ENCODE measurements around the gene RBMS1.

The RBMS1 gene

DNA sequence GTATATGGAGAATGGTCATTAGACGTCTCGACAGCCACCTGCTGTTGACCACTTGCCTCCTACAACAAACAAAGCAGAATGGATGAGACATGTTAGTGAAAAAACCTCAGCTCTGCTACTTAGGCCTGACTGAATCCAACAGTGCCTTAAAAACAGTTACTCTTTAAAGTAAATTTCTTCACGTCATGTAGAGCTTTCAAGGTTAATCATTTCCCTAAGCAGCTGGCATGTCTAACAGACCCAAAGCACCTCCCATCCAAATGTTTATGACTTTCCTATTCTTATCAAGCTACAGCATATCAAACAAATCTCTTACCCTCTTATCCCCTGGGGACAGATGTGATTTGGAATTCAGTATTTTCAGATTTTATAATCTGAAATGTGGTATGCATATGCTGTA lies 218.0 kb downstream of the RBMS1 start:
- DNase-seq (ENCODE audit: low spot score): no peak

DNA sequence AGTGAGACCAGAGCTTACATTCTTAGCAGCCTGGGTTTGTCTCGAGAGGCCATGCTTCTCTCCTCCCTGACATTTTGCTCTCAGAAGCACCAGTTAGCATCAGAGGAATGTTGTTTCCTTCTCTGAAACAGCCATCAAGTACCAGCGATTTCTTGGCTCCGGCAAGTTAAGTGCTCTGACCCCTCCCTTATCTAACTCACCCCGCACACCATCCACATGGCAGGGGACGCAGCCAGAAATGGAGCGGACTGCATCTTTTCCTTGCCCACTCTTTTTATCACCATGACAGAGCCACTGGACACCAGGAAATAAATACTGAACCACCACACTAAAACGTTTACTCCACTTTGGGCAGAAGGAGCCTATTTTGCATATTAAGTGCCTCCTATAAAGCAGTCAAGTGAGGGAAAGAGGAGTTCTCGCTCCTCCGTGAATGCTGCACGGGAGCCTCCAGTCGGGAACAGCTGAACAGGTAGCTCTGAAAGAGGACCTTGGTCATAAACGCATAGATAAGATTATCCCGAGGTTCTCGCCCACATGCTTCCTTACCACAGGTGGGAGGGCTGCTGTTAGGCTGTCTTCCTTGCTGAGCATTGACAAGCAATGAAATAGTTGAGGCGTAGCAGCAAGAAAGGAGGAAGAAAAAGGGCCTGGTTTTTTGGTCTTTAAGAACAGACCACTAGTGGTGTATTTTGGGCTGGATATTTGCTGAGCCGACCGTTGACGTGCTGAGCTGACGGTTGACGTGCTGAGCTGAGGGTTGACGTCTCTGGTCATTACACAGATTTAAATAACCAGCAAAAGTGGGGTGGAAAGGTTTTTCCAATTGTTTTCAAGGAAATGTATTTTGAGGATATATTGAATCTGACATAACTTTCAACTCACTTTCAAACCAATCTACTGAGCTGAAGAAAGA lies 222.2 kb downstream of the RBMS1 start:
- DNase-seq (ENCODE audit: low spot score): no peak

DNA sequence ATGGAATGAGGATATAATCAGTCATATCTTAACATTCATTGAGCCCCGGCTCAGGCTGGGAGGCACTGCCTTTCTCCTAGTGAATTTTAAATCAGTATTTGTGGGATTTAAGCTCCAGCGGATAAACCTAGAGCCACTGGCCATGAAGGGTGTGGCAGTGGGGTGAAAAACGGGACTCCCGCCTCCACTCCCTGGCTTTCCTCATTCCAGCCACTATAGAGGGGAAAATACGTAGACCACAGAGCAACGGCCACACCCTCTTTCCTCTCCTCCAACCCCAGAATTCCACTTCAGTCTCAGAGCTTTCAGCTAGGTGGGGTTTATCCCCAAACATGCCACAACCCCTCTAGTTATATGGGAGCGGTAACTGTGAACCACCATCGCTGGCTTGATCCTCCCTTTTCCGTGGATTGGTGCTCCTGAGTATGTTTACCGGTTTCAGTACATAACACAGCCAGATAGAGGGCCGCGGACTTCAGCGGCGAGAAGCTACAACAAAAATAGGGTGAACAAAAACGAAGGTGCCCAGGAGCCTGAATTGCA lies 223.0 kb downstream of the RBMS1 start:
- DNase-seq (ENCODE audit: low spot score): no peak

DNA sequence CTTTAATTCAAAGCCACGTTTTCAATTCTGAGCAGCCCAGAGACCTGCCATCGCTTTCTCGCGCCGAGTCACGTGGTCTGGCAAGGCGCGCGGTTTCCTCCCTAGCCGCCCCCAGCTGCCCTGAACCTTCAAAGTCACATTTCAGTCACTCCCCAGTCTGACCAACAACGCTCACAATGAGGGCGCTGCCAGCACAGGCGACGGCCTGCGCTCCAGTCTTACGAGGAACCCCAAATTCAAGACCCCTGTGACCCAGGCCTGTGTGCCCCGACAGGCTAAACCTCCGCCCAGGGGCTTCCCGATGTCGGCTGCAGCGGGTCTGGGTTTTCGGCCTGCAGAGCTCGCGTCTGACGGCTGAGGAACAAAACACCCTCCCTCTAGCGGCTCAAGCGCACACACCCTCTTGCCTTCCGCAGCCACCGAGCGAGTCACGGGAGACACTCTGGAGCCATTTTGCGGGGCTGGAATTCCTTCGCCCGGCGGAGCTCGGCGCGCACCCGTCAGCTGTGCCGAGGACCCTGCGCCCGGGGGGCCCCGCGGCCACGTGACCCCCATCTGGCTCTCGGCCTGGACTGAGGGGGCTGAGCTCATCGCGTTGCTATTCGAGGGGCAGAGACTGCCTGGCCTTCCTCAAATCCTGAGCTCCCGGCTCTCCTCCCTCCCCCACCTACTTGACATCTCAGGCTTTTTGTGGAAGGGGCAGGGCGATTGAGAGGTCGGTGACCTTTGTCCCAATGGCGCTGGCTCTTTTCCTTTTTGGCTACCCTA lies 223.6 kb downstream of the RBMS1 start:
- peak; percentile 36 for DNase-seq (ENCODE audit: low spot score)

DNA sequence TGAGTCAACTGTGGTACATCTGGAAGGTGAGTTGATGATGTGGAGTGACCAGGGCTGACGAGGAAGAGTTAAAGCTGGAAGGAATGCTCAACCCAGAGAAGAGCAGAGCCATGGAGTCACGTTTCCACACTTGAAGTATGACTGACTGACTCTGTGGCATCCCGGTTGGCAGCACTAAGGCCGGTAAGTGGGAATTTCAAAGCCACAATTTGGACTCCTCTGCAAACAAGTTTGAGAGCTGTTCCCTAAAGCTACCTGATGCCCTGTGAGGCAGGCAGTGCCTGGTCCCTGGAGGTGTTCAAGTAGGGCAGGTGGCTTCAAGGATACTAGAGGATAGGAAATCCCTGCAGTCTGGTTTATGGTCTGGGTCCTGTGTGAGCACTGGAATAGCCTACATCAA lies 224.2 kb downstream of the RBMS1 start:
- DNase-seq (ENCODE audit: low spot score): no peak

DNA sequence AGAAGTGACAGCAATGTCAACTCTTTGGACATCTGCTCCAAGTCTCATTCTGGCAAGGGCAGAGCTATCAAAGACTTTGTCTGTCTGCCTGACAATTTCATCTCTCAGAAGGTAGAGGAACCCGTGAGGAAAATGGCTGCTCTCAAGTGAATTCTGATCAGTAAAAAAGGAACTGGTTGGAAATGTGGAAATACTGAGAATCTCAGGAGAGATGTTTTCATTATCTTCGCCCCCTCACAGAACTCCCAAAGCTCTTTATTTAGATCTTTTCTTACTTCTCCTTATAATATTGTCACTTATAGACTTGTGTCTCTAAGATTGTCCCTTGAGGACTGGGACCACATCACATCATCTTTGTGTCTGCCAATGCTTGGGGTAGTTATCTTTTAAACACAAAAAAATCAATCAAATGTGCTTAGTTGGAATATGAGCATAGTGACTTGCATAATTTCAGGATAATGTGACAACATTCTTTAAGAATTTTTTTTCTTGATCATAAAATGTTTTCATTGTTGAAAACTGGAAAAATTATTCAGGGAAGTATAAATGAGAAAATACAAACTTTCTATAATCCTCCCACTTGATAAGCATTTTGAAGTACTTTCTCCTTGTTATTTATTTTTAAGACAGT lies 225.3 kb downstream of the RBMS1 start:
- no peak for DNase-seq (ENCODE audit: low spot score)

DNA sequence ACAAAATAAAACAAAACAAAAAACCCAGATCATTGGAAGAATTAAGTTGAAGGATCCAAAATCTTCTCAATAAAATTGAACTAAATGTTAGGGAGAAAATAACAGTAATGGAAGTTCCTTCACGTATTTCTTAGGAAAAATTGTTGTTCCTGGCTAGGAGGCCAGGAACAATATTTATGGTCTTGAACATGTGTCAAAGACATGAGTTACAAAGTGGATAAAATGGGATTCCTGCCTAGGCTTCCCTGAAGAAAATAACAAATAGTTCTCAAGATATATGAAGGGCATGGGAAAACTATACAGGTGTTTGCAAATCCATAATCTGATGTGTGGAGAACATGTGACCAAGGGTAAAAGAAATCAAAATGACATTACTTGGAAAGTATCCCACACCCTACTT lies 225.9 kb downstream of the RBMS1 start:
- DNase-seq (ENCODE audit: low spot score): no peak

DNA sequence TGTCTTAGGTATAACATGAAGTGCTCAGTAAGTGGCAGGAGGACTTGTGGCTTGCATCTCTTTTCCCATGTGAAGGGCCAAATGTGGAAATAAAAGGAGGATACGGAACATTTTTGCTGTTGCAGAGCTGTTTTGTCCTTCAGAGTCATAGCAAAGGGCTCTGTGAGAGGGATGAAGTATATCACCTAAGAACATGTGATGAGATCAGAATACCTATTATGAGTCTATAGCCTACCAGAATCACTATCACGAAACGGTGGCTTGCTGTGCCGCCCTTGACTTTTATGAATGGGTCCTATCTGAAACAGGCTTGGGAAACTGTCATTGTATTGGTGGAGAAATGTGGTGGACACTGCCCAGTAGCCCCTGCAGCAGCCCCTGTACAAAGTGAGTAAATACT lies 226.6 kb downstream of the RBMS1 start:
- no peak for DNase-seq (ENCODE audit: low spot score)

DNA sequence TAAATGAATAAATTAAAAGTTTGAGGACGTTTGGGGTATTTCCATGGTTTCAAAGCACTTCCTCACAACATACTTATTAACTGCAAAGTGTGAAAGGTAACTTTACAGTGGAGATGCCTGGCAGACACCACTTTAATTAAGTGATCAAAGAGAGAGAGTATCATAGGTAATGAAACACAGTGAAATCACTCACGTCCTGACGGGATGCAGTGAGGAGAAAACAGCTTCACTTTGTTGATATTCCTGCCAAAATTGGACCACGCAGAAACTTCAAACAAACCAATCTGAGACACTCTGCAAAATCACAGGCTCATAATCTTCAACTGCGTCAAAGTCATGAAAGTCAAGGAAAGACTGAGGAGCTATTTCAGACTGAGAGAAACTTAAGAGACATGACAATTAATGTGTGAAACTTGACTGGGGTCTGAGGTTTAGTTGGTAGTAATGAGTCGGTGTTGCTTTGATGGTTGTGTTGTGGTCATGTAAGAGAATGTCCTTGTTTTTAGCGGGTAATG lies 227.5 kb downstream of the RBMS1 start:
- no peak for DNase-seq (ENCODE audit: low spot score)

DNA sequence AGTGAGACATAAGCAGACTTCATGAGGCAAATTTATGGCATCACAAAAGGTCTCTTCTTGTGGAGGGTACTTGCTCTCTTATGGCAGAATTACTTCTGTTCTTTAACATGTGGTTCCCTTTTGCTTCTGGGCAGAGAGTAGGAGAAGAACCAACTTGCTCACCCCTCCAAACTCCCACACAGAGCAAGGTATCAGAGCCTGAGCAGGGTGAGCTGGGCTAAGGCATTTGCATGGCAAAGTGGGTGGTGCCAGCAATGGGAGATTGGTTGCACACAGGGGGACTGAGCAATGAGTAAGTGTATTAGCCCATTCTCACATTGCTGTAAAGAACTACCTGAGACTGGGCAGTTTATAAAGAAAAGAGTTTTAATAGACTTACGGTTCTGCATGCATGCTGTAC lies 229.3 kb downstream of the RBMS1 start:
- no peak for DNase-seq (ENCODE audit: low spot score)

DNA sequence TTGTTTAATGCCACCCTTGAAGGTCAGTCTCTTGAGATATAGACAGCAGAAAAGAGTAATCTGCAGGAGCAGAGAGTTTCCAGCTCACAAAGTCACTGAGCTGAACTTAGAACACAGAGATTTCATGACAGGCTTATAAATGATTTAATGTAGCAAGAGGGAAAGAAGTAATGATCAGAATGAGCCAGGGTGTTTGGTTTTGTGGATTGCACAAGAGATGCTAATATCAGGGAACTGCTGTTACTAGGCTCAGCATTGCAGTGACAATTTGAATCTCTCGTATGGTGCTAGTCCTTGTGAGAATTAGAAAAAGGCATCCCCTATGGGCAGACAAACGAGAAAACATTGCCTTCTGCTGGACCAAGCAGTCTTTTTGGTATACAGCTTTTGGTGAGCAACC lies 231.9 kb downstream of the RBMS1 start:
- DNase-seq (ENCODE audit: low spot score): no peak

DNA sequence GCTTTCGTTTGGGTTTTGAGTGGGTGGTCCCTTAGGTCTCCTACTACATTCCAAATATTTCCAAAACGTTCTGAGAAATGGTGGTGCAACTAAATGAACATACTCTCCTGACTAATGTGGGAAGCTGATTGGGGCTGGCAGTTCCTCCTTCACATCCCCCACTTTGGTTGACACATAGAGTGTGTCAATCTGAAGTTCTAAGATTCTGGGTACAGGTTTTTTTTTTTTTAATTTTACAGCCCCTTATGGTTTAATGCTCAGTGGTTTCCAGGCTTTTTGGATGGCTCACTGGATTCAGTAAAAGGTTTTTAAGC lies 235.2 kb downstream of the RBMS1 start:
- DNase-seq (ENCODE audit: low spot score): no peak

DNA sequence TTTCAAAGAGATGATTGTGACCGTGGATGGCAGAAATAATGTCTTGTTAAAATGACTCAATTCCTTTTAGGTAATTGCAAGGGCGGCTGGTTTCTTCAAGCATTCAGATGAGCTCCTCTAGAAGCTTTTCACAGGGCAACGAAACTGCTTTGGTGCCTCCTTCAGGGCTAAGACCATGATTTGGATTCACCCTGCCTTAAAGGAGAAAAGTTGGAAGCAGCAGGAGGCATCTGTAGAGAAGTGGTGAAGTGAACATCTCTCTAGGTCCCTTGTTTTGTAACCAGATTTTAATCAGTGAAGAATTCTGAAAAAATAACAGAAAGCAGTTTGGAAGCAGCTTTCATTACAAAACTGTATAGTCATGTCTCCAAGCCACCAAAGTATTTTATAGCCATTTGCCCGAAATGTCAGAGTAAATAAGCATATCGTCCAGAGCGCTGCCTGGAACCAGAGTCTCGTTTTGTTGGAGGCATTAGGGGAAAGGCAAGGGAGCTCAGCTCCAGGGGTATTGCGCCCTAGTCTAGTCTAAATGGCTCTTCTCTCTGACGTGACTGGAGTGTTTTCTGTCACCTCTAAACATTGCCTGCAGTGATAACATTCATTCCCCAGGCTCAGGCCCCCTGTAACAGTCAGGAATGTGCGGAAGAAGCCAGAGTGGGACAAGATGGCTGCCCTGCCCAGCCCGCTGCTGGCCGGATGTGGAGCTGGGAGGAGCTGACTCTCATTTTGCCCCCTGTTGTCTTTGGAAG lies 235.7 kb downstream of the RBMS1 start:
- no peak for DNase-seq (ENCODE audit: low spot score)

DNA sequence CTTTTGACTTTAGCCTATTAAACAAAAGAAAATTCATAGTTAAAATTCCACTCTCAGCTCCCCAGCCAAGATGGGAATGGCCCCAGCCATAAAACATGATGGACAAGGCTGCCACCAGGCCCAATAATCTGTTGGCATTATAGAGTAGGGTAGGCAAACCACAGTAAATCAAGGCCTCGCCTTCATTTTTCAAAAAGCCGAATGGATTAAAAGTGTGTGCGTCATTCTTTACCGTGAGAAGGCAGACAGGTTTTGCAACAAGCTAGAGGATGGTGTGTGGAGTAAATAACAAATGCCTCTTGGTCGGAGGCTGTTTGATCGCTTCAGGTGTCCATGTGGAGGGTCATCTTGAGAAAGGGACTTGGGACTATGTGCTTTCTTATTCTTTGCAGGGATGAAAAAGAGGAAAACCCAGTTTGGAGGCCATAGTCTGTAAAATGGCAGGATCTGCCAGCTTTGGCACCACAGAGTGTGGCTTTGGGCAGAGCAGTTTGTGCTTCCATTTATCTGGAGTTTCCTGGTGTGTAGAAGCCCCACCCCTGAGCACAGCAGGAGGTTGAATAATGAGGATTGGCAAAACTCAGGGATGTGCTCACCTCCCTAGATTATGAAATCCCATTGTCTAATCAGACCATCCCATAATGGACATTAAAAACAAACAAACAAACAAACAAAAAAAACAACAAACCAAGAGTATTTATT lies 236.4 kb downstream of the RBMS1 start:
- DNase-seq (ENCODE audit: low spot score): no peak

DNA sequence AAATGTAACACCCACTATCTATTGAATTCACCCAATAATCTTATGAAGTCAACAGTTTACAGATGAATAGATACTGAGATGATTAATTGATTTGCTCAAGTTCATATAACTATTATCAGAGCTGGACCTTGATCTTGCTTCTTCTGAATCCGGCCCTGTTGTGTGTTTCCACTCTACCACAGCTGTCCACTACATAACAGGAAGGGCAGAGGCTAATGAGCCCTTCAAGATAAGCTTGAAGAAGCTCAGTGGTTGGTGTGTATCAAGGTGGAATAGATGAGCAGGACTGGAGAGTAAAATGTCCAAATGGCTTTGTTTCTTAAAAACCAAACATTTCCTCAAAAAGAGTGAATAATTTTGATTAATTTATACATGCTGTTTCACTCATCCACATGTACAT lies 237.1 kb downstream of the RBMS1 start:
- no peak for DNase-seq (ENCODE audit: low spot score)

DNA sequence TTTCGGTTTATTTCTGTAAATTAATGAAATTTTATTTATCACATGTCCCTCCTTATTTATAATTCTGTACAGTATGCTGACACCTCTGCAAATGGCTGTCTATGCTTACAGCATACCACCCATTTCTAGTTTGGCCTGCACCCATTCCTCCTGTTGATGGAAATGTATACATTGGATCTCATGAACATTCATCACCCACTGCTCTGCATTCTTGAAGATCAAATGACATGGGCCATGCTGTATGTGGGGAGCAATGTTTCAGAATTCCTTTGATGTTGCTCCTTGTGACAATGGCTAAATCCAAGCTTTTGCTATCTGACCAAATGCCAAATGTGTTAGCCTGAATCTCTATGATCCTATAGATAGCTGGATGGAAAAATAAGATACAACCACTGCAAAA lies 238.2 kb downstream of the RBMS1 start:
- DNase-seq (ENCODE audit: low spot score): no peak

DNA sequence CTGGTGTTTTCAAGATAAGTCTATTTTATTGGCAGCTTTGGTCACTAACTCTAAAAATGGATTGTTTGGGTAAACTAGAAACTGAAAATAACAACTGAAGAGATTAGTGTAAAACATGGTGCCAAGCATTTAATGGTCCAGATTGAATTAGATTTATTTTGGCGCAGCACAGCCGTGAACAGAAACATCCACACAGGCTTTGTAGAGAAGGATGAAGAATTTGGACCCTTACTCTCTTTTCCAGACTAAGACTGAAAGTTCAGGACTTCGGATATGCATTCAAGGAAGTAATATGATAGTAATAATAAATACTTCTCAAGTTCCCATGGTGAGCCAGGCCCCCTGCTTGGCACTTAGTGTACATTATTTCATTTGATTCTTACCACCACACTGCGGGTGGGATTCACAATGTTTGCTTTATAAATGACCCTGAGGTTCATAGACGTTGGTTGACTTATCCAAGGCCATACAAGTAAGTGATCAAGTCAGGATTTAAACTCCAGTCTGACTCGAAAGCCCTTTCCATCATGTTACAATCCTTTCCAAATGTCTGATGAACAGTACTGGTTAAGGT lies 239.3 kb downstream of the RBMS1 start:
- DNase-seq (ENCODE audit: low spot score): no peak

DNA sequence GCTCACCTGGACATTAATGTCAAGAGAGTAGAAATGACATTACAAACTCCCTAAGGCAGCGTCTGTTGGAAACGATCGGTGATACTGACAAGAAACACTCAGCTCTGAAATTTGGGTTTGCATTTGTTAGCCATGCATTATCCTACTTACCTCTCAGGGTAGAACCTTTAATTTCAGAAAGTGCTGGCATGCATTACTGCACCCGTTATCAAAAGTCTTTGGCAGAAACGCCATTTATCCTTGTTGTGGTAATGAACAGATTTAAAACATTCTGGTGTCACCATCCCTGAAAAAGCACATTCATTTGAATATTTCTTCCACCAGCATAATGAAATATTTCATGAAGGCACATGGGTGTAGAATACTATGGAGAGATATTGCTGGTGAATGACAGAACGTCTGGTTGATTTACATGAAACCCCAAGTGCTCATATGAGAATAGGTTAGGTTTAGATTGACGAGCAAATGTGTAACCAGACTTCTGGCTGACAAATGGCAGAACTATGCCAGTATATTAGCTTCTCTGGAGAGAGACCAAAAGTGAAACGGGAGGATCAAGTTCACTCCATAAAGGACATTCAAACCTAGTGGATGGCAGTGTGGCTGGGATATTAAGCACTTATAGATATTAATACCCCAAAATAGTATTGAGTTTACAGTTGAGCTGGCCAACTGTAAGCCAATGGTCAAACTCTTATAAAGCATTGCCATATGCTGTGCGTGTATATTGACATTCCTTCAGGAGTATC lies 240.0 kb downstream of the RBMS1 start:
- no peak for DNase-seq (ENCODE audit: low spot score)

DNA sequence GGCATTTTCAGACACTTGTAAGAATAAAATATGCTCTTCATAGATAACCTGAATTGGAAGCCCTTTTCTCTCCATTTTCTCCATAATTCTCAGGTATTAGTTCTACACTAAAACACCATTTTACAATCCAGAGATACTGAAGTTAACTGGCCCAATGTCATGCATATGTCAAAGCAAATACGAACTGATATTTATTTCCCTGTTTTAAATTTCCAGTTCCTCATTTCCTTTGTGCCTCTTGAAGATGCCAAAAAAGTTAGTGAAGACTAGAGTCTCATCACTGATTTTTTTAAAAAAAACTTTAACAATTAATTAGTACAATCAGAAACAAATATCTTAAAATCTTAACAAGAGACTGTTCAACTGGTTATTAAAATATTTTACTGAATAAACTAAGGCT lies 240.7 kb downstream of the RBMS1 start:
- no peak for DNase-seq (ENCODE audit: low spot score)

DNA sequence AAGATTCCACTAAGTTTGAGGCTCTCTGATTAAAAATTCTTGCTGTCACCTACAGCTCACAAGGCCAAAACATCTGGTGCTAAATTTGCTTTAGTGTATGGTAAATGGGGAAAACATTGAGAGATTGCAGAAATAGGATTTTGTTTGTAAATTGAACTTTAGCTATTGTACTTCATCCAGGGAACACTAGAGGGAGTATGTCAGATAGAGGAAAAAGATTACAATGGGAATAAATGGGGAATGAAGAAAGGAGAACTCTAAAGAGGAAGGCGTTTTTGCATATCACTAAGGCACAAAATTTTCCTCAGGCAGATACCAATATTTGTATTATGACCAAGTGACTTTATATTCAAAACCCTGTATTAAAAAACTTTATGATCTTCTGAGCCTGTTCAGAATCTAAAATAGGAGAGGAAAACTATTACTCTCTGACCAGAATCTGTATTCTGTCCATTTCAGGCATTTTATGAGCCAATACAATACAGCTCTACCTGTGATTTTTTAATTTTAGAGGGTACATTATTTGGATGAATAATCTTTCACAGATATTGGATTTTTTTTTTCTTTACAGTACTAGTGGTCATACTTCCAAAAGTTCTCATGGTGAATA lies 241.2 kb downstream of the RBMS1 start:
- DNase-seq (ENCODE audit: low spot score): peak; percentile 28
